Measurements from ENCODE around the gene ADAMTS2. TPM values are rescaled to one million over a fixed set of nuclear protein-coding genes. Genes with fewer than 3 reads are reported as not detected.

Gene ADAMTS2
- total and polyA plus RNA-seq, 2 donors (not counting 3 experiments of a cell fraction or from before 2014, with no cell fraction given): not detected

DNA sequence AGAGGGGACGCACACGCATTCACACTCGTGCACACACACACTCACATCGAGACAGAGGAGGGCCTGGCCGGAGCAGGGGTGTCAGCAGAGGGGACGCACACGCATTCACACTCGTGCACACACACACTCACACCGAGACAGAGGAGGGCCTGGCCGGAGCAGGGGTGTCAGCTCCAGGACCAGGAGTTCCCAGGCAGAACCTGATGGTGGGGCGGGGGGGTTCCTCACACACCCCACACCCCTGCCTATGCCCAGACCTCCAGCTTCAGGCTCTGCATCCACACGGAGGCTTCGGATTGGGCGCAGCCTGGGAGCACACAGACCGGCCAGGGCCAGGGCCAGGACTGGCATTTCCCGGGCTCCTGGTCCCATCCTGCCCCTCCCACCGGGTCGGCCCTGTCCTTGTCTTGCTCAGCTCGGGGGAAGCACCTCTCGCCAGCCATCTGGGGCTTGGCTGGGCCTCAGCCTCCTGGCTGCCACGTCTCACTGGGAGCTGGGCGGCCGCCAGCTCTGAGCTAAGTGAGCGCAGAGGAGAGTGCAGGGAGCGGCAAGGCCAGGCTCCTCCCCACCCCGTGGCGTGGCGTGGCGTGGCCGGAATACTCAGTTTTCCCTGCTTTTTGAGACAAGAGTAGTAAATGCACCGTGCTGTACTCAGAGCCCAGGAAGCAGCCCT is 31.3 kb downstream of the ADAMTS2 start:
- Histone ChIP-seq H3K9ac (replicated peaks; ENCODE audit: extremely low read depth, insufficient read depth, low read length) (no peak overlapping the region), H3K36me3 (ENCODE audit: control insufficient read depth in 2 of 2, extremely low read depth in 1 of 2, insufficient read depth in 2 of 2, low read length in 2 of 2) (no peaks in the 10 kb centered on the region), H3K9me1 (replicated peaks; ENCODE audit: control insufficient read depth, extremely low read depth, insufficient read depth, low read length) (no peaks in the 10 kb centered on the region), H3K9me3 (replicated peaks; ENCODE audit: control insufficient read depth, insufficient read depth, low read length) (peaks cover 2% of the 10 kb centered on the region), H4K20me1 (replicated peaks; ENCODE audit: control insufficient read depth, extremely low read depth, insufficient read depth, low read length) (no peaks in the 10 kb centered on the region), H3K4me3 (replicated peaks in 1 of 3; ENCODE audit: insufficient read depth in 1 of 3, low read depth in 1 of 3, low read length in 3 of 3) (no peak overlapping the region), H3K4me1 (ENCODE audit: control insufficient read depth, extremely low read depth, insufficient read depth, low read length) (no peaks in the 10 kb centered on the region), H2AFZ (ENCODE audit: low read depth, low read length) (no peak overlapping the region), H3K79me2 (ENCODE audit: control insufficient read depth, insufficient read depth, low read length) (no peaks in the 10 kb centered on the region), H3K27me3 (ENCODE audit: control insufficient read depth in 2 of 2, insufficient read depth in 2 of 2, low read length in 2 of 2) (no peaks in the 10 kb centered on the region), H3K27ac (ENCODE audit: insufficient read depth, low read depth, low read length) (no peak overlapping the region), H3K4me2 (ENCODE audit: insufficient read depth, low read length) (no peak overlapping the region)
- dilution Hi-C loops (cut with MboI; ENCODE audit: extremely low pct_ligation_motif_present, low sequenced_read_pairs): no loop called here
- no peak for FAIRE-seq
- intact Hi-C loops (cut with micrococcal nuclease): no loop called here
- POLR2A ChIA-PET: interaction anchor here (0.6 kb wide), 1 partner anchor 348 kb away, joined by 10 read pairs; no protein-coding TSS in a partner anchor
- TF ChIP-seq FOS (IDR thresholded peaks at IDR 0.05; ENCODE audit: borderline replicate concordance, insufficient read depth, low read length) (no peak), MYC (IDR thresholded peaks at IDR 0.05; ENCODE audit: low read depth, low read length) (no peak), EZH2 (IDR thresholded peaks at IDR 0.05; ENCODE audit: borderline replicate concordance, low read depth, low read length, severe bottlenecking) (no peak), POLR2AphosphoS5 (IDR thresholded peaks at IDR 0.05; ENCODE audit: insufficient read depth, low read depth, low read length) (no peak), GATA2 (IDR thresholded peaks at IDR 0.05; ENCODE audit: insufficient read depth, insufficient read length, low read depth, low read length) (no peak), JUN (IDR thresholded peaks at IDR 0.05; ENCODE audit: borderline replicate concordance, insufficient read depth, insufficient read length, low read depth) (no peak), POLR2A (IDR thresholded peaks at IDR 0.05; ENCODE audit: low read depth, low read length) (no peak)
- TF ChIP-seq, protein P1, sequence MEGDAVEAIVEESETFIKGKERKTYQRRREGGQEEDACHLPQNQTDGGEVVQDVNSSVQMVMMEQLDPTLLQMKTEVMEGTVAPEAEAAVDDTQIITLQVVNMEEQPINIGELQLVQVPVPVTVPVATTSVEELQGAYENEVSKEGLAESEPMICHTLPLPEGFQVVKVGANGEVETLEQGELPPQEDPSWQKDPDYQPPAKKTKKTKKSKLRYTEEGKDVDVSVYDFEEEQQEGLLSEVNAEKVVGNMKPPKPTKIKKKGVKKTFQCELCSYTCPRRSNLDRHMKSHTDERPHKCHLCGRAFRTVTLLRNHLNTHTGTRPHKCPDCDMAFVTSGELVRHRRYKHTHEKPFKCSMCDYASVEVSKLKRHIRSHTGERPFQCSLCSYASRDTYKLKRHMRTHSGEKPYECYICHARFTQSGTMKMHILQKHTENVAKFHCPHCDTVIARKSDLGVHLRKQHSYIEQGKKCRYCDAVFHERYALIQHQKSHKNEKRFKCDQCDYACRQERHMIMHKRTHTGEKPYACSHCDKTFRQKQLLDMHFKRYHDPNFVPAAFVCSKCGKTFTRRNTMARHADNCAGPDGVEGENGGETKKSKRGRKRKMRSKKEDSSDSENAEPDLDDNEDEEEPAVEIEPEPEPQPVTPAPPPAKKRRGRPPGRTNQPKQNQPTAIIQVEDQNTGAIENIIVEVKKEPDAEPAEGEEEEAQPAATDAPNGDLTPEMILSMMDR (IDR thresholded peaks at IDR 0.05; ENCODE audit: extremely low read depth in 1 of 2, insufficient read depth in 1 of 2, low read depth in 1 of 2, low read length in 2 of 2): no peak
- TF ChIP-seq, protein P2, sequence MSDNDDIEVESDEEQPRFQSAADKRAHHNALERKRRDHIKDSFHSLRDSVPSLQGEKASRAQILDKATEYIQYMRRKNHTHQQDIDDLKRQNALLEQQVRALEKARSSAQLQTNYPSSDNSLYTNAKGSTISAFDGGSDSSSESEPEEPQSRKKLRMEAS (IDR thresholded peaks at IDR 0.05; ENCODE audit: insufficient read depth, insufficient read length): no peak
- CTCF ChIA-PET: no interaction called here
- no TSS peak for BruUV-seq (replicated peaks)
- DNase-seq (ENCODE audit: low read depth, low spot score): no peak
